Measurements from ENCODE around the gene UBAC2.

DNA sequence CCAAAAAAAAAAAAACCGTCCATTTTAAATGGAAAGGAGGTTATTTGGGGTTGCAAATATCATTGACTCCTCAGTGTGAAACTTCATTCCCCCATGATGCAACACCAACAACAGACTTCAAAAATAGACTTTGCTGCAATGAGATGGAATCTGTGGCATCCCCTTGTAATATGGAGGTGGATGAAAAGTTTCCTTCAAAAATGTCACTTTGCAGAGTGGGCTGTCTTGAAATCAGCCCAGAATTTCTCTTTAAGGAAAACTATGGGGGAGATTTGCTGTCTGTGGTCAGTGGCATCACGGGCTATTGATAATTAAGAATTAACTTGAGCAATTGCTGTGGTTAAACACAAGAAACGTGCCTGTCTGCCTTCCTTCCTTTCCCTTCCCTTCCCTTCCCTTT lies 56.1 kb downstream of the UBAC2 start:
- TF ChIP-seq, protein P1, sequence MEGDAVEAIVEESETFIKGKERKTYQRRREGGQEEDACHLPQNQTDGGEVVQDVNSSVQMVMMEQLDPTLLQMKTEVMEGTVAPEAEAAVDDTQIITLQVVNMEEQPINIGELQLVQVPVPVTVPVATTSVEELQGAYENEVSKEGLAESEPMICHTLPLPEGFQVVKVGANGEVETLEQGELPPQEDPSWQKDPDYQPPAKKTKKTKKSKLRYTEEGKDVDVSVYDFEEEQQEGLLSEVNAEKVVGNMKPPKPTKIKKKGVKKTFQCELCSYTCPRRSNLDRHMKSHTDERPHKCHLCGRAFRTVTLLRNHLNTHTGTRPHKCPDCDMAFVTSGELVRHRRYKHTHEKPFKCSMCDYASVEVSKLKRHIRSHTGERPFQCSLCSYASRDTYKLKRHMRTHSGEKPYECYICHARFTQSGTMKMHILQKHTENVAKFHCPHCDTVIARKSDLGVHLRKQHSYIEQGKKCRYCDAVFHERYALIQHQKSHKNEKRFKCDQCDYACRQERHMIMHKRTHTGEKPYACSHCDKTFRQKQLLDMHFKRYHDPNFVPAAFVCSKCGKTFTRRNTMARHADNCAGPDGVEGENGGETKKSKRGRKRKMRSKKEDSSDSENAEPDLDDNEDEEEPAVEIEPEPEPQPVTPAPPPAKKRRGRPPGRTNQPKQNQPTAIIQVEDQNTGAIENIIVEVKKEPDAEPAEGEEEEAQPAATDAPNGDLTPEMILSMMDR (IDR thresholded peaks at IDR 0.05) = no peak
- TF ChIP-seq ZFX (IDR thresholded peaks at IDR 0.05; ENCODE audit: borderline replicate concordance) = no peak
